ENCODE data around the gene TFF3. TPM values are rescaled to one million over a fixed set of nuclear protein-coding genes. Genes with fewer than 3 reads are reported as not detected.

TFF3 gene
- total and polyA plus RNA-seq, 10 of the 15 experiments (the other 5 are each of a cell fraction or from before 2014, with no cell fraction given) = not detected

- no peak for TF ChIP-seq LARP7 (IDR thresholded peaks at IDR 0.05)
- TF ChIP-seq CEBPZ (IDR thresholded peaks at IDR 0.05; ENCODE audit: low read depth, low read length) = no peak
- TF ChIP-seq SIX5 (IDR thresholded peaks at IDR 0.05; ENCODE audit: low read depth, low read length, severe bottlenecking) = no peak
- TF ChIP-seq SP1 (IDR thresholded peaks at IDR 0.05; ENCODE audit: low read depth, low read length) = no peak
- no peak for TF ChIP-seq TAF1 (IDR thresholded peaks at IDR 0.05; ENCODE audit: borderline replicate concordance, low read depth, low read length)
- no peak for TF ChIP-seq NR2F1 (conservative IDR thresholded peaks at IDR 0.05)
- TF ChIP-seq RUNX3 (IDR thresholded peaks at IDR 0.05; ENCODE audit: low read length) = no peak
Observed at GRCh38 chr21:42357307-42357706, 42.1 kb upstream of the TFF3 start (continued).

GRCh38 chr21:42356650-42357049 is 41.4 kb upstream of the TFF3 start:
- H3K9ac ChIP-seq (ENCODE audit: control insufficient read depth, insufficient read depth, low read length) = no peak overlapping the region
- ChIA-PET CTCF (interaction anchor here (1.7 kb wide), 1 partner anchor 47 kb away, joined by 7 read pairs; no protein-coding TSS in a partner anchor), POLR2A (interaction anchor here (1.0 kb wide), 1 partner anchor 36 kb away, joined by 3 read pairs; no protein-coding TSS in a partner anchor), RAD21 (ENCODE audit: unreplicated experiment) (no interaction called here), SMC1A (ENCODE audit: uncharacterized antibody, unreplicated experiment) (no interaction called here)
- peaks cover 18% of the 10 kb centered on the region for H3K9me3 ChIP-seq (replicated peaks; ENCODE audit: control insufficient read depth, insufficient read depth, low read length)
- WGBS (ENCODE audit: insufficient coverage, insufficient replicate concordance, low lambda C conversion rate, missing lambda C conversion rate) = 28% methylated on average over 6 of the region's 6 CpGs
- intact Hi-C loops (cut with micrococcal nuclease; ENCODE audit: unreplicated experiment) (no loop called here), in situ Hi-C loops (cut with MboI) (no loop called here)
- H3K79me2 ChIP-seq (ENCODE audit: control insufficient read depth, insufficient read depth, low read length) = no peaks in the 10 kb centered on the region
- H3K36me3 ChIP-seq (ENCODE audit: control insufficient read depth in 2 of 2, insufficient read depth in 2 of 2, low read length in 1 of 2) = no peaks in the 10 kb centered on the region
- H3K4me3 ChIP-seq = no peak overlapping the region
- H4K20me1 ChIP-seq (ENCODE audit: control insufficient read depth, insufficient read depth) = no peaks in the 10 kb centered on the region
- ATAC-seq (no peak), FAIRE-seq (no peak), DNase-seq (ENCODE audit: low read depth, low spot score) (no peak)
- TF ChIP-seq ESRRA (IDR thresholded peaks at IDR 0.05; ENCODE audit: low read length) (no peak), CEBPZ (IDR thresholded peaks at IDR 0.05; ENCODE audit: low read depth, low read length) (no peak), IRF4 (IDR thresholded peaks at IDR 0.05; ENCODE audit: low read depth, low read length) (no peak), ZZZ3 (IDR thresholded peaks at IDR 0.05; ENCODE audit: control insufficient read depth, insufficient read length, low read depth) (no peak)
- H3K4me1 ChIP-seq (ENCODE audit: control insufficient read depth, insufficient read depth, low read length) = no peaks in the 10 kb centered on the region
- no TSS peak for BruUV-seq (replicated peaks)
- H3K27me3 ChIP-seq (replicated peaks in 1 of 2; ENCODE audit: control insufficient read depth in 2 of 2, insufficient read depth in 2 of 2, low read length in 1 of 2) = no peaks in the 10 kb centered on the region; a peak in 2 of 4 replicates
- no peak overlapping the region for H3K4me2 ChIP-seq (ENCODE audit: control insufficient read depth, insufficient read depth)
- H3K27ac ChIP-seq (ENCODE audit: control insufficient read depth, insufficient read depth) = no peak overlapping the region
- no peak overlapping the region for H2AFZ ChIP-seq (ENCODE audit: control insufficient read depth, low read depth, low read length)

All from GM12878 (cell line).